ENCODE results near the gene TCHP.
"Not testable (repeated sequence)": the region's sequence is repeated elsewhere in the genome, so short reads cannot be mapped to it uniquely, and the experiment has no call there.

TCHP gene

GRCh38 chr12:109899783-109900751 lies at the start of gene TCHP:
Gene TCHP (plus strand): TSS chr12:109900274. CDS start chr12:109903027, 2,753 bp downstream.
- DNase-seq (ENCODE audit: low read depth): peak; percentile 89

GRCh38 chr12:109850518-109850917 lies 49.6 kb upstream of the TCHP start:
- DNase-seq (ENCODE audit: low read depth): not testable (repeated sequence)

- DNase-seq (ENCODE audit: low read depth): no peak
Observed at GRCh38 chr12:109855377-109855776, 44.7 kb upstream of the TCHP start.

- no peak for DNase-seq (ENCODE audit: low read depth)
Observed at GRCh38 chr12:109857715-109858114, 42.4 kb upstream of the TCHP start.

- peak; percentile 39 for DNase-seq (ENCODE audit: low read depth)
Observed at GRCh38 chr12:109858764-109859163, 41.3 kb upstream of the TCHP start.

- DNase-seq (ENCODE audit: low read depth): no peak
Observed at GRCh38 chr12:109860977-109861376, 39.1 kb upstream of the TCHP start.

- DNase-seq (ENCODE audit: low read depth): no peak
Observed at GRCh38 chr12:109861689-109862314, 38.3 kb upstream of the TCHP start.

- DNase-seq (ENCODE audit: low read depth): not testable (repeated sequence)
Observed at GRCh38 chr12:109862491-109862890, 37.6 kb upstream of the TCHP start.

- DNase-seq (ENCODE audit: low read depth): peak; percentile 82
Observed at GRCh38 chr12:109863847-109864712, 36.0 kb upstream of the TCHP start.

GRCh38 chr12:109864916-109865315 lies 35.2 kb upstream of the TCHP start:
- DNase-seq (ENCODE audit: low read depth): no peak

GRCh38 chr12:109868182-109869051 lies 31.7 kb upstream of the TCHP start:
- no peak for DNase-seq (ENCODE audit: low read depth)

- peak; percentile 61 for DNase-seq (ENCODE audit: low read depth)
Observed at GRCh38 chr12:109870648-109871047, 29.4 kb upstream of the TCHP start.

- peak; percentile 21 for DNase-seq (ENCODE audit: low read depth)
Observed at GRCh38 chr12:109871668-109872314, 28.3 kb upstream of the TCHP start.

- DNase-seq (ENCODE audit: low read depth): peak; percentile 55
Observed at GRCh38 chr12:109873653-109874052, 26.4 kb upstream of the TCHP start.

- DNase-seq (ENCODE audit: low read depth): no peak
Observed at GRCh38 chr12:109875572-109876131, 24.4 kb upstream of the TCHP start.

- no peak for DNase-seq (ENCODE audit: low read depth)
Observed at GRCh38 chr12:109876406-109876805, 23.7 kb upstream of the TCHP start.

GRCh38 chr12:109877504-109878246 lies 22.4 kb upstream of the TCHP start:
- no peak for DNase-seq (ENCODE audit: low read depth)

- DNase-seq (ENCODE audit: low read depth): no peak
Observed at GRCh38 chr12:109878247-109878625, 21.8 kb upstream of the TCHP start.

- DNase-seq (ENCODE audit: low read depth): no peak
Observed at GRCh38 chr12:109878749-109879148, 21.3 kb upstream of the TCHP start.
